Measurements from ENCODE around the gene MIS12.

- TF ChIP-seq ESRRG (CRISPR knock-in tag; IDR thresholded peaks at IDR 0.05) = no peak
- TF ChIP-seq ZFP3 (CRISPR knock-in tag; IDR thresholded peaks at IDR 0.05) = no peak
- TF ChIP-seq CREB5 (CRISPR knock-in tag; IDR thresholded peaks at IDR 0.05; ENCODE audit: low read depth) = no peak
- no peak for TF ChIP-seq PATZ1 (CRISPR knock-in tag; IDR thresholded peaks at IDR 0.05; ENCODE audit: borderline replicate concordance)
- no peak for TF ChIP-seq CSDC2 (CRISPR knock-in tag; IDR thresholded peaks at IDR 0.05)
- TF ChIP-seq OSR1 (CRISPR knock-in tag; IDR thresholded peaks at IDR 0.05) = no peak
These were observed 12.5 kb upstream of the MIS12 start for GRCh38 chr17:5473906-5474305.

Data from SK-N-SH treated with all-trans-retinoic acid at 6 μM for 48 hours (cell line).